ENCODE measurements around the gene RPTOR. TPM values are rescaled to one million over a fixed set of nuclear protein-coding genes. Genes with fewer than 3 reads are reported as not detected.

The RPTOR gene
- total RNA-seq, 3 donors from 2014 or later (not counting 1 experiment from before 2014, with no cell fraction given): 49.2 to 63.6 (median 55.4) TPM

DNA sequence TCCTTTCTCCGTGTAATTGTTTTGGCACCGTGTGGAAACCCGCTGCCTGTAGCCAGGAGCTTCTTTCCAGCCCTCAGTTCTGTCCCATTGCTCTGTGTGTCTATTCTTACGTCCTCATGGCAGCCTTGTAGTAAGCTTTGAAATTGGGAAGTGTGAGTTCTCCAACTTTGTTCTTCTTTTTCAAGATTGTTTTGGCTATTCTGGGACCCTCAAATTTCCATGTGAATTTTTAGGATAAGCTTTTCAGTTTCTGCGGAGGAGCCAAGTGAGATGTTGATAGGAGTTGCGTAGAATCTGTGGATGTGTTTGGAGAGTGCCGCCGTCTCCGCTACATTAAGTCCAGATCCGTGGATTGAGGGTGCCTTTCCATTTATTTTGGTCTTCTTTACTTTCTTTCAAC, 462.3 kb downstream of the RPTOR start:
- ATAC-seq (no peak), DNase-seq (no peak)
- peaks cover 20% of the 10 kb centered on the region for H3K4me1 ChIP-seq (ENCODE audit: control insufficient read depth, insufficient read depth, low read length)
- peaks cover 10% of the 10 kb centered on the region for H3K9me3 ChIP-seq (ENCODE audit: control insufficient read depth, insufficient read depth, low read length)
- H3K4me1 Mint-ChIP-seq: peaks cover 6 to 16% of the 10 kb centered on the region in 2 donors
- TF ChIP-seq CTCF (IDR thresholded peaks at IDR 0.05): no peak
- H3K27me3 Mint-ChIP-seq (ENCODE audit: low read depth in 2 of 2): peaks cover 21% of the 10 kb centered on the region in 2 donors
- H3K36me3 Mint-ChIP-seq: peaks cover 10% of the 10 kb centered on the region
- no peak overlapping the region for H3K27ac Mint-ChIP-seq
- no peak overlapping the region for H3K4me3 ChIP-seq (ENCODE audit: low read length)
- intact Hi-C loops (cut with micrococcal nuclease): no loop called here
- no peak overlapping the region for H3K27ac ChIP-seq (ENCODE audit: low read length)
- H3K4me3 Mint-ChIP-seq: no peak overlapping the region
- peaks cover 2 to 6% of the 10 kb centered on the region in 2 donors for H3K9me3 Mint-ChIP-seq
- WGBS (ENCODE audit: insufficient coverage): 91% methylated on average over 6 of the region's 10 CpGs
- peaks cover 10% of the 10 kb centered on the region for H3K27me3 ChIP-seq (ENCODE audit: control insufficient read depth, insufficient read depth, low read length)
- H3K36me3 ChIP-seq (ENCODE audit: control insufficient read depth, insufficient read depth, low read length): no peaks in the 10 kb centered on the region

GRCh38 chr17:81008140-81008539, 463.5 kb downstream of the RPTOR start:
- Histone ChIP-seq H3K9me3 (ENCODE audit: control insufficient read depth, insufficient read depth, low read length) (peaks cover 11% of the 10 kb centered on the region), H3K4me1 (ENCODE audit: control insufficient read depth, insufficient read depth, low read length) (peaks cover 13% of the 10 kb centered on the region), H3K27me3 (ENCODE audit: control insufficient read depth, insufficient read depth, low read length) (peaks cover 7% of the 10 kb centered on the region), H3K4me3 (ENCODE audit: low read length) (no peak overlapping the region), H3K36me3 (ENCODE audit: control insufficient read depth, insufficient read depth, low read length) (no peaks in the 10 kb centered on the region), H3K27ac (ENCODE audit: low read length) (no peak overlapping the region)
- H3K9me3 Mint-ChIP-seq: peaks cover 2 to 6% of the 10 kb centered on the region in 2 donors
- intact Hi-C loops (cut with micrococcal nuclease): no loop called here
- DNase-seq: no peak
- 95% methylated on average over 11 of the region's 11 CpGs for WGBS (ENCODE audit: insufficient coverage)
- no peak overlapping the region for H3K4me3 Mint-ChIP-seq
- ATAC-seq: no peak
- peaks cover 21 to 22% of the 10 kb centered on the region in 2 donors for H3K27me3 Mint-ChIP-seq (ENCODE audit: low read depth in 2 of 2)
- peaks cover 10% of the 10 kb centered on the region for H3K36me3 Mint-ChIP-seq
- peaks cover 6 to 14% of the 10 kb centered on the region in 2 donors for H3K4me1 Mint-ChIP-seq
- TF ChIP-seq CTCF (IDR thresholded peaks at IDR 0.05): no peak
- H3K27ac Mint-ChIP-seq: no peak overlapping the region

- Histone ChIP-seq H3K4me3 (ENCODE audit: low read length) (no peak overlapping the region), H3K4me1 (ENCODE audit: control insufficient read depth, insufficient read depth, low read length) (peaks cover 8% of the 10 kb centered on the region), H3K27ac (ENCODE audit: low read length) (no peak overlapping the region), H3K9me3 (ENCODE audit: control insufficient read depth, insufficient read depth, low read length) (peaks cover 11% of the 10 kb centered on the region), H3K27me3 (ENCODE audit: control insufficient read depth, insufficient read depth, low read length) (peaks cover 7% of the 10 kb centered on the region), H3K36me3 (ENCODE audit: control insufficient read depth, insufficient read depth, low read length) (no peaks in the 10 kb centered on the region)
- H3K27ac Mint-ChIP-seq: no peak overlapping the region
- no peak for DNase-seq
- H3K4me3 Mint-ChIP-seq: no peak overlapping the region
- H3K27me3 Mint-ChIP-seq (ENCODE audit: low read depth in 2 of 2): peaks cover 20 to 21% of the 10 kb centered on the region in 2 donors
- H3K9me3 Mint-ChIP-seq: peaks cover 2 to 6% of the 10 kb centered on the region in 2 donors
- no peak for TF ChIP-seq CTCF (IDR thresholded peaks at IDR 0.05)
- H3K4me1 Mint-ChIP-seq: peaks cover 6% of the 10 kb centered on the region in 2 donors
- peaks cover 10% of the 10 kb centered on the region for H3K36me3 Mint-ChIP-seq
- intact Hi-C loops (cut with micrococcal nuclease): no loop called here
- WGBS (ENCODE audit: insufficient coverage): 79% methylated on average over 14 of the region's 14 CpGs
- ATAC-seq: no peak
Measured at GRCh38 chr17:81009136-81009535, 464.5 kb downstream of the RPTOR start.

DNA sequence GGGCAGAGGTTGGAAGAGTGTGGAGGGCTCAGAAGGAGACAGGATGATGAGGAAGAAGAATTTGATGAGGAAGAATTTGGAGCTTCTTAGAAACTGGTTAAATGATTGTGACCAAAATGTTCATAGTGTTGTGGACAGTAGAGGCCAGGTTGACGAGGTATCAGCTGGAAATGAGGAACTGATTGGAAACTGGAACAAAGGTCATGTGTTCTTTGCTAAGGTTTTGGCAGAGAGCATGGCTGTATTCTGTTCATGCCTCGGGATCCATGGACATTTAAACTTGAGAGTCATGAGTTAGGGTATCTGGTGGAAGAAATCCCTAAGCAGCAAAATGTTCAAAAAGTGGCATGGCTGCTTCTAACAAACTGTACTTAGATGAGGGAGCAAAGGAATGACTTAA, 466.3 kb downstream of the RPTOR start:
- H3K9me3 ChIP-seq (ENCODE audit: control insufficient read depth, insufficient read depth, low read length): peaks cover 11% of the 10 kb centered on the region
- H3K27me3 Mint-ChIP-seq (ENCODE audit: low read depth in 2 of 2): peaks cover 13 to 15% of the 10 kb centered on the region in 2 donors
- no peaks in the 10 kb centered on the region for H3K4me1 Mint-ChIP-seq
- no peak overlapping the region for H3K4me3 Mint-ChIP-seq
- no peak for TF ChIP-seq CTCF (IDR thresholded peaks at IDR 0.05)
- H3K27ac ChIP-seq (ENCODE audit: low read length): no peak overlapping the region
- H3K9me3 Mint-ChIP-seq: peaks cover 2 to 6% of the 10 kb centered on the region in 2 donors
- WGBS (ENCODE audit: insufficient coverage): 88% methylated on average over 2 of the region's 2 CpGs
- no peak overlapping the region for H3K4me3 ChIP-seq (ENCODE audit: low read length)
- intact Hi-C loops (cut with micrococcal nuclease): no loop called here
- peaks cover 10% of the 10 kb centered on the region for H3K36me3 Mint-ChIP-seq
- H3K27me3 ChIP-seq (ENCODE audit: control insufficient read depth, insufficient read depth, low read length): no peaks in the 10 kb centered on the region
- H3K27ac Mint-ChIP-seq: no peak overlapping the region
- no peak for ATAC-seq
- H3K36me3 ChIP-seq (ENCODE audit: control insufficient read depth, insufficient read depth, low read length): no peaks in the 10 kb centered on the region
- H3K4me1 ChIP-seq (ENCODE audit: control insufficient read depth, insufficient read depth, low read length): no peaks in the 10 kb centered on the region
- DNase-seq: no peak
